HEK293 (cell line): Measurements from ENCODE around the gene COG6.

ENCODE experiments used
- CTCF ChIA-PET: fragments of 350-600 bp; formaldehyde crosslinking; extraction: SDS; loops from one replicate; lab custom pipeline; 2021; ENCODE audit warnings: antibody characterized with exemption; lab: Yijun Ruan, JAX
- POLR2A ChIA-PET: fragments of 300-600 bp; formaldehyde crosslinking; extraction: SDS; loops from one replicate; lab custom pipeline; 2020; ENCODE audit warnings: antibody characterized with exemption, inconsistent platforms; lab: Yijun Ruan, JAX
- H3K27ac ChIP-seq: fragments of 200-500 bp; sonication (Bioruptor generic); 2 replicates; pipeline ENCODE4 v1.5.1; 2014; ENCODE audit warnings: low read depth, low read length, control low read depth, inconsistent platforms; ENCODE audit errors: extremely low read depth
- H3K36me3 ChIP-seq, 2 experiments: fragments of 200-500 bp in 1 of 2; sonication (Bioruptor generic) in 1 of 2; 1 replicate in 1 of 2; 2 replicates in 1 of 2; pipeline ENCODE4 v1.5.1; 2014 to 2017; ENCODE audit warnings: inconsistent platforms in 2 of 2, low read length in 2 of 2; ENCODE audit not compliant: control insufficient read depth in 2 of 2, insufficient read depth in 1 of 2
- H3K4me1 ChIP-seq: fragments of 200-500 bp; sonication (Bioruptor generic); 2 replicates; pipeline ENCODE4 v1.5.1; 2014; ENCODE audit warnings: mild to moderate bottlenecking, low read length, inconsistent platforms; ENCODE audit not compliant: control insufficient read depth, insufficient read depth
- H3K4me3 ChIP-seq: 2 replicates; pipeline ENCODE4 v1.5.1; 2011; ENCODE audit warnings: low read depth, mild to moderate bottlenecking, control low read depth, low read length, moderate library complexity
- H3K9me3 ChIP-seq: fragments of 200-500 bp; sonication (Bioruptor generic); 2 replicates; pipeline ENCODE4 v1.5.1; 2014; ENCODE audit warnings: low read depth, low read length, inconsistent platforms; ENCODE audit not compliant: control insufficient read depth, insufficient read depth
- FEZF1 ChIP-seq: fragments of 450-650 bp; formaldehyde crosslinking; IDR thresholded peaks from 2 replicates; pipeline ENCODE4 v1.5.1; 2016; ENCODE audit warnings: missing biosample characterization, missing genetic modification characterization
- GLI2 ChIP-seq: fragments of 450-650 bp; formaldehyde crosslinking; IDR thresholded peaks from 2 replicates; pipeline ENCODE4; 2017; ENCODE audit warnings: missing biosample characterization, missing genetic modification characterization, low read depth, borderline replicate concordance
- GLIS1 ChIP-seq: fragments of 450-650 bp; formaldehyde crosslinking; IDR thresholded peaks from 2 replicates; pipeline ENCODE4 v1.5.1; 2016; ENCODE audit warnings: missing biosample characterization, missing genetic modification characterization
- KLF1 ChIP-seq: fragments of 450-650 bp; formaldehyde crosslinking; IDR thresholded peaks from 2 replicates; pipeline ENCODE4 v1.5.1; 2016; ENCODE audit warnings: missing biosample characterization, missing genetic modification characterization
- KLF17 ChIP-seq: fragments of 450-650 bp; formaldehyde crosslinking; IDR thresholded peaks from 2 replicates; pipeline ENCODE4 v1.5.1; 2016; ENCODE audit warnings: missing biosample characterization, missing genetic modification characterization
- OSR2 ChIP-seq: fragments of 450-650 bp; formaldehyde crosslinking; IDR thresholded peaks from 2 replicates; pipeline ENCODE4 v1.5.1; 2016; ENCODE audit warnings: missing biosample characterization, missing genetic modification characterization
- REST ChIP-seq: fragments of 450-650 bp; formaldehyde crosslinking; IDR thresholded peaks from 2 replicates; pipeline ENCODE4 v1.5.1; 2016; ENCODE audit warnings: missing biosample characterization, missing genetic modification characterization
- SETDB1 ChIP-seq: IDR thresholded peaks from one replicate; pipeline ENCODE4 v1.6.1; 2017; ENCODE audit warnings: mild to moderate bottlenecking, low read length, moderate library complexity, mixed read lengths; ENCODE audit not compliant: insufficient read length
- SP7 ChIP-seq: fragments of 450-650 bp; formaldehyde crosslinking; IDR thresholded peaks from 2 replicates; pipeline ENCODE4 v1.5.1; 2016; ENCODE audit warnings: missing biosample characterization, missing genetic modification characterization
- WT1 ChIP-seq: fragments of 450-650 bp; formaldehyde crosslinking; IDR thresholded peaks from 2 replicates; pipeline ENCODE4 v1.5.1; 2016; ENCODE audit warnings: missing biosample characterization, missing genetic modification characterization
- ZBTB48 ChIP-seq: fragments of 450-650 bp; formaldehyde crosslinking; IDR thresholded peaks from 2 replicates; pipeline ENCODE4 v1.5.1; 2016; ENCODE audit warnings: missing biosample characterization, missing genetic modification characterization
- ZBTB8A ChIP-seq: fragments of 450-650 bp; formaldehyde crosslinking; IDR thresholded peaks from 2 replicates; pipeline ENCODE4 v1.5.1; 2016; ENCODE audit warnings: missing biosample characterization, missing genetic modification characterization
- ZFHX2 ChIP-seq: fragments of 450-650 bp; formaldehyde crosslinking; conservative IDR thresholded peaks from 2 replicates; pipeline ENCODE4 v1.5.1; 2016; ENCODE audit warnings: missing biosample characterization, missing genetic modification characterization
- ZIC2 ChIP-seq: fragments of 450-650 bp; formaldehyde crosslinking; IDR thresholded peaks from 2 replicates; pipeline ENCODE4 v1.5.1; 2016; ENCODE audit warnings: missing biosample characterization, missing genetic modification characterization
- ZNF184 ChIP-seq: fragments of 450-650 bp; IDR thresholded peaks from 2 replicates; pipeline ENCODE4 v1.5.1; 2018; ENCODE audit warnings: missing biosample characterization, mild to moderate bottlenecking, missing genetic modification characterization
- ZNF2 ChIP-seq: fragments of 450-650 bp; formaldehyde crosslinking; IDR thresholded peaks from 2 replicates; pipeline ENCODE4 v1.5.1; 2016; ENCODE audit warnings: missing biosample characterization, missing genetic modification characterization
- ZNF211 ChIP-seq: fragments of 450-650 bp; formaldehyde crosslinking; IDR thresholded peaks from 2 replicates; pipeline ENCODE4 v1.5.1; 2016; ENCODE audit warnings: low read depth, missing biosample characterization, missing genetic modification characterization
- ZNF24 ChIP-seq: fragments of 450-650 bp; formaldehyde crosslinking; IDR thresholded peaks from 2 replicates; pipeline ENCODE4 v1.5.1; 2016; ENCODE audit warnings: missing biosample characterization, missing genetic modification characterization
- ZNF341 ChIP-seq: fragments of 450-650 bp; formaldehyde crosslinking; IDR thresholded peaks from 2 replicates; pipeline ENCODE4; 2016; ENCODE audit warnings: low read depth, missing biosample characterization, missing genetic modification characterization
- ZNF404 ChIP-seq: fragments of 450-650 bp; formaldehyde crosslinking; IDR thresholded peaks from 2 replicates; pipeline ENCODE4 v1.5.1; 2017; ENCODE audit warnings: missing biosample characterization, missing genetic modification characterization
- ZNF423 ChIP-seq: fragments of 450-650 bp; formaldehyde crosslinking; IDR thresholded peaks from 2 replicates; pipeline ENCODE4 v1.5.1; 2016; ENCODE audit warnings: missing biosample characterization, missing genetic modification characterization
- ZNF510 ChIP-seq: fragments of 450-650 bp; formaldehyde crosslinking; IDR thresholded peaks from 2 replicates; pipeline ENCODE4 v1.5.1; 2018; ENCODE audit warnings: mild to moderate bottlenecking, missing genetic modification characterization, missing biosample characterization; ENCODE audit not compliant: insufficient replicate concordance
- ZNF530 ChIP-seq: fragments of 450-650 bp; formaldehyde crosslinking; IDR thresholded peaks from 2 replicates; pipeline ENCODE4 v1.5.1; 2016; ENCODE audit warnings: low read depth, missing biosample characterization, missing genetic modification characterization
- ZNF585B ChIP-seq: fragments of 450-650 bp; formaldehyde crosslinking; IDR thresholded peaks from 2 replicates; pipeline ENCODE4 v1.5.1; 2016; ENCODE audit warnings: missing biosample characterization, missing genetic modification characterization
- ZNF629 ChIP-seq: fragments of 450-650 bp; formaldehyde crosslinking; IDR thresholded peaks from 2 replicates; pipeline ENCODE4 v1.5.1; 2017; ENCODE audit warnings: missing biosample characterization, missing genetic modification characterization
- ZNF645 ChIP-seq: fragments of 450-650 bp; formaldehyde crosslinking; IDR thresholded peaks from 2 replicates; pipeline ENCODE4; 2016; ENCODE audit warnings: missing biosample characterization, missing genetic modification characterization
- ZNF837 ChIP-seq: fragments of 450-650 bp; formaldehyde crosslinking; IDR thresholded peaks from 2 replicates; pipeline ENCODE4 v1.5.1; 2016; ENCODE audit warnings: missing biosample characterization, missing genetic modification characterization
- TF ChIP-seq, protein P1 (sequence below): fragments of 450-650 bp; formaldehyde crosslinking; IDR thresholded peaks from 2 replicates; pipeline ENCODE4 v1.5.1; 2016; ENCODE audit warnings: missing biosample characterization, missing genetic modification characterization
- TF ChIP-seq, protein P2 (sequence below): fragments of 450-650 bp; formaldehyde crosslinking; IDR thresholded peaks from 2 replicates; pipeline ENCODE4 v1.5.1; 2016; ENCODE audit warnings: missing biosample characterization, missing genetic modification characterization

COG6 gene

DNA sequence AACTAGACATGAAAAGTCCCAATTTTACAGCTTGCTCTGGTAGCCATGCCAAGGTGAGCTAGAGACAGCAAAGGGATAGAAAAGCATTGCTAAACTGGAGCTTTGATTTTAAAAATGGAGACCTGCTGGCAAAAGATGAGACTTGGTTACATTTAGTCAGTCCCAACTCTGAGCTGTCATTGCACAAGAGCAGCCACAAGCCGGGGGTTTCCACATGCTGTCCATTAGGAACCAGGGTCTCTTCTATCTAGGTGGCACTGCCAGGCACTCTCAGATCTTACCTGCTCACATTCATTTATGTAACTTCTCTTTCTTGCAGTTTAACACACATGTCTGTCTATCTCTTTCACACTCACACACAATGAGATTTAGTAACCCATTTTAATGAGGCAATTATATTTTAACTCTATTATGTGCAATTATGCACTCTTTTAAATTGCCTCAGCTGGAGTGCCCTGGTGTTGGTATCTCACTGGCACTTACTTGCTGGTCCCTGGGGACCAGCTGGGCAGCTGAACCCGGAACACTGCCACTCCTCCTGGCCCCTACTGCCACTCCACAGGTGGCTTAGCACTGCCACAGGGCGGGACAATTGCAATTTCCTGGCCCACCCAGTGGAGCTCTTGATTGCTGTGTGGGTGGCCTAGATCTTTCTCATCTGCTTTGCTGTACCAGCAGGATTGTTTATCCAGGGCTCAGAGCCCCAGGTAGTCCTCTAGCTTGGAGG is 112.5 kb downstream of the COG6 start:
- no peak overlapping the region for H3K4me3 ChIP-seq
- H3K27ac ChIP-seq, result no peak overlapping the region
- H3K36me3 ChIP-seq, result no peaks in the 10 kb centered on the region
- ChIA-PET CTCF (interaction anchor here (0.7 kb wide), 1 partner anchor 200 kb away, joined by 4 read pairs; no protein-coding TSS in a partner anchor), POLR2A (no interaction called here)
- peaks cover 3% of the 10 kb centered on the region; the same call in 1 of the 2 replicates for H3K4me1 ChIP-seq
- no peaks in the 10 kb centered on the region for H3K9me3 ChIP-seq
- peak; percentile 88 for TF ChIP-seq WT1 (tag by site-specific recombination)
- TF ChIP-seq SP7, result peak; percentile 61; the same call in 1 of the 2 replicates
- 0 out of 2 replicates have a peak, but pooled peaks have one; percentile 20 for TF ChIP-seq ZNF24 (tag by site-specific recombination)
- no peak for TF ChIP-seq ZNF585B (tag by site-specific recombination)
- TF ChIP-seq REST (tag by site-specific recombination), result no peak
- no peak for TF ChIP-seq ZNF510
- TF ChIP-seq ZNF211 (tag by site-specific recombination), result no peak
- TF ChIP-seq ZNF2, result 0 out of 2 replicates have a peak, but pooled peaks have one; percentile 25
- 0 out of 2 replicates have a peak, but pooled peaks have one; percentile 13 for TF ChIP-seq ZBTB8A (tag by site-specific recombination)
- TF ChIP-seq ZBTB48 (tag by site-specific recombination), result no peak
- TF ChIP-seq GLI2 (tag by site-specific recombination), result peak; percentile 72; the same call in 1 of the 2 replicates
- TF ChIP-seq GLIS1, result peak; percentile 98
- TF ChIP-seq ZNF629, result 0 out of 2 replicates have a peak, but pooled peaks have one; percentile 18
- no peak for TF ChIP-seq ZNF837 (tag by site-specific recombination)
- no peak for TF ChIP-seq ZNF404 (tag by site-specific recombination)
- TF ChIP-seq KLF17 (tag by site-specific recombination), result peak; percentile 82
- peak; percentile 77; the same call in 1 of the 2 replicates for TF ChIP-seq KLF1 (tag by site-specific recombination)
- peak; percentile 87 for TF ChIP-seq ZNF423 (tag by site-specific recombination)
- TF ChIP-seq ZNF184 (tag by site-specific recombination), result no peak
- TF ChIP-seq, protein P1, sequence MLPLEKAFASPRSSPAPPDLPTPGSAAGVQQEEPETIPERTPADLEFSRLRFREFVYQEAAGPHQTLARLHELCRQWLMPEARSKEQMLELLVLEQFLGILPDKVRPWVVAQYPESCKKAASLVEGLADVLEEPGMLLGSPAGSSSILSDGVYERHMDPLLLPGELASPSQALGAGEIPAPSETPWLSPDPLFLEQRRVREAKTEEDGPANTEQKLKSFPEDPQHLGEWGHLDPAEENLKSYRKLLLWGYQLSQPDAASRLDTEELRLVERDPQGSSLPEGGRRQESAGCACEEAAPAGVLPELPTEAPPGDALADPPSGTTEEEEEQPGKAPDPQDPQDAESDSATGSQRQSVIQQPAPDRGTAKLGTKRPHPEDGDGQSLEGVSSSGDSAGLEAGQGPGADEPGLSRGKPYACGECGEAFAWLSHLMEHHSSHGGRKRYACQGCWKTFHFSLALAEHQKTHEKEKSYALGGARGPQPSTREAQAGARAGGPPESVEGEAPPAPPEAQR (tag by site-specific recombination), result no peak
- peak; percentile 82 for TF ChIP-seq OSR2 (tag by site-specific recombination)
- TF ChIP-seq ZNF341 (tag by site-specific recombination), result no peak
- TF ChIP-seq SETDB1, result no peak
- TF ChIP-seq, protein P2, sequence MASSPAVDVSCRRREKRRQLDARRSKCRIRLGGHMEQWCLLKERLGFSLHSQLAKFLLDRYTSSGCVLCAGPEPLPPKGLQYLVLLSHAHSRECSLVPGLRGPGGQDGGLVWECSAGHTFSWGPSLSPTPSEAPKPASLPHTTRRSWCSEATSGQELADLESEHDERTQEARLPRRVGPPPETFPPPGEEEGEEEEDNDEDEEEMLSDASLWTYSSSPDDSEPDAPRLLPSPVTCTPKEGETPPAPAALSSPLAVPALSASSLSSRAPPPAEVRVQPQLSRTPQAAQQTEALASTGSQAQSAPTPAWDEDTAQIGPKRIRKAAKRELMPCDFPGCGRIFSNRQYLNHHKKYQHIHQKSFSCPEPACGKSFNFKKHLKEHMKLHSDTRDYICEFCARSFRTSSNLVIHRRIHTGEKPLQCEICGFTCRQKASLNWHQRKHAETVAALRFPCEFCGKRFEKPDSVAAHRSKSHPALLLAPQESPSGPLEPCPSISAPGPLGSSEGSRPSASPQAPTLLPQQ (tag by site-specific recombination), result no peak
- peak; percentile 65 for TF ChIP-seq ZFHX2 (tag by site-specific recombination)
- no peak for TF ChIP-seq ZNF645 (tag by site-specific recombination)
- peak; percentile 56 for TF ChIP-seq FEZF1 (tag by site-specific recombination)
- TF ChIP-seq ZNF530 (tag by site-specific recombination), result no peak
- peak; percentile 100 for TF ChIP-seq ZIC2
